Measurements from ENCODE around the gene FOXQ1.

GRCh38 chr6:1263039-1263849, 48.7 kb upstream of the FOXQ1 start:
- no peak for TF ChIP-seq CTCF (IDR thresholded peaks at IDR 0.05; ENCODE audit: borderline replicate concordance, extremely low read depth, low read length, poor library complexity, severe bottlenecking)
- no peak for TF ChIP-seq EZH2 (IDR thresholded peaks at IDR 0.05; ENCODE audit: borderline replicate concordance, low read depth, low read length, severe bottlenecking)

Measured in DND-41 (cell line).